Measurements from ENCODE around the gene KDM7A.

- TF ChIP-seq POLR2A (IDR thresholded peaks at IDR 0.05; ENCODE audit: low read depth, low read length): peak; percentile 85
- peak; percentile 80 for TF ChIP-seq BHLHE40 (IDR thresholded peaks at IDR 0.05; ENCODE audit: low read depth, low read length)
- TF ChIP-seq FOS (IDR thresholded peaks at IDR 0.05; ENCODE audit: low read depth, low read length): no peak
- TF ChIP-seq, protein P1, sequence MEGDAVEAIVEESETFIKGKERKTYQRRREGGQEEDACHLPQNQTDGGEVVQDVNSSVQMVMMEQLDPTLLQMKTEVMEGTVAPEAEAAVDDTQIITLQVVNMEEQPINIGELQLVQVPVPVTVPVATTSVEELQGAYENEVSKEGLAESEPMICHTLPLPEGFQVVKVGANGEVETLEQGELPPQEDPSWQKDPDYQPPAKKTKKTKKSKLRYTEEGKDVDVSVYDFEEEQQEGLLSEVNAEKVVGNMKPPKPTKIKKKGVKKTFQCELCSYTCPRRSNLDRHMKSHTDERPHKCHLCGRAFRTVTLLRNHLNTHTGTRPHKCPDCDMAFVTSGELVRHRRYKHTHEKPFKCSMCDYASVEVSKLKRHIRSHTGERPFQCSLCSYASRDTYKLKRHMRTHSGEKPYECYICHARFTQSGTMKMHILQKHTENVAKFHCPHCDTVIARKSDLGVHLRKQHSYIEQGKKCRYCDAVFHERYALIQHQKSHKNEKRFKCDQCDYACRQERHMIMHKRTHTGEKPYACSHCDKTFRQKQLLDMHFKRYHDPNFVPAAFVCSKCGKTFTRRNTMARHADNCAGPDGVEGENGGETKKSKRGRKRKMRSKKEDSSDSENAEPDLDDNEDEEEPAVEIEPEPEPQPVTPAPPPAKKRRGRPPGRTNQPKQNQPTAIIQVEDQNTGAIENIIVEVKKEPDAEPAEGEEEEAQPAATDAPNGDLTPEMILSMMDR (conservative IDR thresholded peaks at IDR 0.05; ENCODE audit: low read depth, low read length): no peak
- no peak for TF ChIP-seq CEBPB (IDR thresholded peaks at IDR 0.05; ENCODE audit: low read depth, low read length)
- no peak for TF ChIP-seq RAD21 (IDR thresholded peaks at IDR 0.05; ENCODE audit: low read length)
- peak; percentile 23; the same call in 1 of the 2 replicates for TF ChIP-seq MXI1 (IDR thresholded peaks at IDR 0.05; ENCODE audit: borderline replicate concordance, low read depth, low read length)
- no peak for TF ChIP-seq RFX5 (IDR thresholded peaks at IDR 0.05; ENCODE audit: low read depth, low read length)
- TF ChIP-seq, protein P2, sequence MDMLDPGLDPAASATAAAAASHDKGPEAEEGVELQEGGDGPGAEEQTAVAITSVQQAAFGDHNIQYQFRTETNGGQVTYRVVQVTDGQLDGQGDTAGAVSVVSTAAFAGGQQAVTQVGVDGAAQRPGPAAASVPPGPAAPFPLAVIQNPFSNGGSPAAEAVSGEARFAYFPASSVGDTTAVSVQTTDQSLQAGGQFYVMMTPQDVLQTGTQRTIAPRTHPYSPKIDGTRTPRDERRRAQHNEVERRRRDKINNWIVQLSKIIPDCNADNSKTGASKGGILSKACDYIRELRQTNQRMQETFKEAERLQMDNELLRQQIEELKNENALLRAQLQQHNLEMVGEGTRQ (IDR thresholded peaks at IDR 0.05; ENCODE audit: low read depth, low read length): peak; percentile 32; the same call in 1 of the 2 replicates
- peak; percentile 56 for TF ChIP-seq MAZ (IDR thresholded peaks at IDR 0.05; ENCODE audit: borderline replicate concordance, low read depth, low read length)
- no peak for TF ChIP-seq ELK1 (IDR thresholded peaks at IDR 0.05; ENCODE audit: borderline replicate concordance, low read depth, low read length)
- no peak for TF ChIP-seq RCOR1 (IDR thresholded peaks at IDR 0.05; ENCODE audit: insufficient replicate concordance, low read length)
Observed at GRCh38 chr7:140176811-140177702, at the start of gene KDM7A.
